ENCODE data around the gene DTD1. TPM values are rescaled to one million over a fixed set of nuclear protein-coding genes. Genes with fewer than 3 reads are reported as not detected.

Gene DTD1
- total RNA-seq, 2 donors from 2014 or later: 46.1 to 47.6 TPM

DNA sequence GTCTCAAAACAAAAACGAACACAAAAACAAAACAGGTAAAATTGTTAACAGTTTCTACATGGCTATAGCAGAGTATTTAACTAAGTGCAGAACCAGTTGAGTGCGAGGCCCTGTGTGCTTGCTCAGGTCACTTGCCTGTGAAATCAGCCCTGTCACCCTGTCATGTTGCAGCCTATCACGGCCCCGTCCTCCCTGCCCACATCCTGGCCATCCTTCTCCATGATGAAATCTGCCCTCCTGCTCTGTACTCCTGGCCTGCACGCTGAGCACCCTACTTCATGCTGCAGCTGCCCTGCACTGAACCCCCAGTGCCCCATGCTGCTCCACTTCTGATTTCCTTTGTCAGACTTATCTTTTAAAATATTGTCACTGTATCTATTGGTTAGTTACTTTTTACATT is 62.4 kb downstream of the DTD1 start:
- Mint-ChIP-seq H3K27ac (no peak overlapping the region), H3K36me3 (ENCODE audit: insufficient read depth in 2 of 2) (no peaks in the 10 kb centered on the region), H3K4me3 (no peak overlapping the region), H3K9me3 (no peaks in the 10 kb centered on the region), H3K27me3 (ENCODE audit: low read depth) (no peaks in the 10 kb centered on the region), H3K4me1 (ENCODE audit: low read depth) (peaks cover 5% of the 10 kb centered on the region)
- ATAC-seq (replicated peaks in 1 of 2) (no peak), DNase-seq (no peak)

DNA sequence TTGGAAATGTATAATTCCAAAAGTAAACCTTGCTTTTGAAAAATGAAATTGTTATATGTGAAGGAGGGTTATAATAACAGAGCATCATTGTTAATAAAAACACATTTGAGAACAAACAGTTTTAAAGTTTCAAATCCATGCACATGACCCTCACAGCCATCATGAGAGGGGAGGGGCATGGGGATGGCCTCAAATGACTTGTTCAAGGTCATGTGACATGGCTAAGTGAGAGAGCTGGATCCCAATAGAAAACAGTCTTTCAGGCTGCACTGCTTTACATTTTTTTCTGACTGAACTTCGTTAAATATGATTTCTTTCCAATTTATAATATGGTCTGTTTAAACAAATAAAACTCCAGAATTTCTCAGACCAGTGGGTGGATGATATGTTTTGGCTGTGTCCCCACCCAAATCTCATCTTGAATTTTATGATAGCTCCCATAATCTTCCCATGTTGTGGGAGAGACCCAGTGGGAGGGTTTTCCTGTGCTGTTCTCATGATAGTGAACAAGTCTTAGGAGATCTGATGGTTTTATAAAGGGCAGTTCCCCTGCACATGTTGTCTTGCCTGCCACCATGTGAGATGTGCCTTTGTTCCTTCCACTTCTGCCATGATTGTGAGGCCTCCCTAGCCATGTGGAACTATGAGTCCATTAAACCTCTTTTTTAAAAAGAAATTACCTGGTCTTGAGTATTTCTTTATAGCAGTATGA is 66.0 kb downstream of the DTD1 start:
- Mint-ChIP-seq H3K9me3 (no peaks in the 10 kb centered on the region), H3K4me1 (ENCODE audit: low read depth) (peaks cover 4% of the 10 kb centered on the region), H3K27me3 (ENCODE audit: low read depth) (no peaks in the 10 kb centered on the region), H3K36me3 (ENCODE audit: insufficient read depth in 2 of 2) (no peaks in the 10 kb centered on the region), H3K27ac (no peak overlapping the region), H3K4me3 (no peak overlapping the region)
- DNase-seq (no peak), ATAC-seq (replicated peaks in 1 of 2) (no peak)

DNA sequence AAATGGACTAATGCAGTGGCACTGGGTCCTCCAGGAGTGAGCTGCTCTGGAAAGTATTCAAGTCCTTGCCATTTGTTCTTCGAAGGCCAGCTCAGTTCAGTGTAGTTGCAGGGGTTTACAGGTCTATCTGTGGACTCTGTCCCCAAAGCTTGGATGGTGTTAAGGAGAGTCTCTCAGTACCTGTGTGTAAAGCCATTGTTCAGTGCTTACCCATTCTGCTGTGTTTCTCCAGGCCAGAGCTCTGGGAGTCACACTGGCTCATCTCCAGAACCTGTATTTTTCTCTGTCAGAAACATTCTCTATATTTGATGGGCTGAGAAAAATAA is 66.6 kb downstream of the DTD1 start:
- ATAC-seq (replicated peaks in 1 of 2) (no peak), DNase-seq (no peak)
- H3K4me1 Mint-ChIP-seq (ENCODE audit: low read depth): peaks cover 4% of the 10 kb centered on the region
- no peaks in the 10 kb centered on the region for H3K9me3 Mint-ChIP-seq
- H3K36me3 Mint-ChIP-seq (ENCODE audit: insufficient read depth in 2 of 2): peaks cover 0 to 2% of the 10 kb centered on the region in 2 donors
- no peaks in the 10 kb centered on the region for H3K27me3 Mint-ChIP-seq (ENCODE audit: low read depth)
- no peak overlapping the region for H3K4me3 Mint-ChIP-seq
- no peak overlapping the region for H3K27ac Mint-ChIP-seq

- Mint-ChIP-seq H3K4me3 (no peak overlapping the region), H3K27me3 (ENCODE audit: low read depth) (no peaks in the 10 kb centered on the region), H3K36me3 (ENCODE audit: insufficient read depth in 2 of 2) (peaks cover 0 to 2% of the 10 kb centered on the region in 2 donors), H3K9me3 (no peaks in the 10 kb centered on the region), H3K27ac (no peak overlapping the region), H3K4me1 (ENCODE audit: low read depth) (peaks cover 4% of the 10 kb centered on the region)
- DNase-seq: no peak
- ATAC-seq (replicated peaks in 1 of 2): no peak
These were observed 69.7 kb downstream of the DTD1 start for GRCh38 chr20:18657575-18657974.

DNA sequence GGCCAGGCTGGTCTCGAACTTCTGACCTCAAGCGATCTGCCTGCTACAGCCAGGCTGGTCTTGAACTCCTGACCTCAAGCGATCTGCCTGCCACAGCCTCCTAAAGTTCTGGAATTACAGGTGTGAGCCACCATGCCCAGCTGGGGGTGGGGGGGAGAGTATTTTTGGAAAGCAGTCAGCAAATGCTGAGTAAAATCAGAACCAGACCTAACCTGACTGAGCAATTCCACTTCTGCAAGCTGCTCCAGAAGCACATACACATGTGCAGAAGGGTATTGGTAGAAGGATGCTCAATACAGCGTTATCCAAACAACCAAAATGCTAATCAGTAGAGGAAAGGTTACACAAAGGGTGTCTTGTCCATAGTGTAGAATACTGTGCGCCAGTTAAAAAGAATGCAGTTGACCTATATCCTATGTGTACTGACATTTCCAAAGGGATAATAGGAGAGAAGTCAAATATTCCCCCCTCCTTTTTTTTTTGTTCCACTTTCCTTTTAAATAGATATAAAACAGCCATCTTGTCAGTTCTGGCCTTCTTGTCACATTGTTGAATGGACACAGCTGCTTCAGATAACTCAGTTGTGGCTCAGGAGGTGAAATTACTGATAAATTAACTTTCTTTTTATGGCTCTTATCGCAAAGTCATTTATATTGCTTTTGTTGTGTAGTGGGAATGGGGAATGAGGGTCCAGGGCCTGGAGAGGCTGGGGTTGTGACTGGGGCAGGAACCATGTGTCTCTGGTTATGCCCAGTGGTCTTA is 74.6 kb downstream of the DTD1 start:
- Mint-ChIP-seq H3K4me1 (ENCODE audit: low read depth) (peaks cover 4% of the 10 kb centered on the region), H3K9me3 (no peaks in the 10 kb centered on the region), H3K36me3 (ENCODE audit: insufficient read depth in 2 of 2) (peaks cover 0 to 2% of the 10 kb centered on the region in 2 donors), H3K27me3 (ENCODE audit: low read depth) (no peaks in the 10 kb centered on the region), H3K4me3 (no peak overlapping the region), H3K27ac (no peak overlapping the region)
- ATAC-seq (replicated peaks in 1 of 2) (no peak), DNase-seq (no peak)

DNA sequence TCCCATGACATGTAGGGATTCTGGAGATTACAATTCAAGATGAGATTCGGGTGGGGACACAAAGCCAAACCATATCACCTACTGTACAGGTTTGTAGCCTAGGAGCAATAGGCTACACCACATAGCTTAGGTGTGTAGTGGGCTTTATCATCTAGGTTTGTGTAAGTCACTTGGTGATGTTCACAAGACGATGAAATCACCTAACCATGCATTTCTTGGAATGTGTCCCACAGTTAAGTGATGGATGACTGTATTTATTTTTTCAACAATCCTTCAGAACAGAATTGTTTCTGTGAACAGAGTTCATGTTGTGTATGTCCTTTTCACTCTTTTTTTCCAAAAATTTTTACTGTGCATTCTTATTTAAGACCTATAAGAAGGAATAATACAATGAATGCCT is 76.1 kb downstream of the DTD1 start:
- Mint-ChIP-seq H3K27ac (no peak overlapping the region), H3K4me1 (ENCODE audit: low read depth) (no peaks in the 10 kb centered on the region), H3K36me3 (ENCODE audit: insufficient read depth in 2 of 2) (peaks cover 0 to 2% of the 10 kb centered on the region in 2 donors), H3K9me3 (no peaks in the 10 kb centered on the region), H3K27me3 (ENCODE audit: low read depth) (no peaks in the 10 kb centered on the region), H3K4me3 (no peak overlapping the region)
- ATAC-seq (replicated peaks in 1 of 2): peak in 1 of 2 donors; percentile 33
- DNase-seq: no peak

DNA sequence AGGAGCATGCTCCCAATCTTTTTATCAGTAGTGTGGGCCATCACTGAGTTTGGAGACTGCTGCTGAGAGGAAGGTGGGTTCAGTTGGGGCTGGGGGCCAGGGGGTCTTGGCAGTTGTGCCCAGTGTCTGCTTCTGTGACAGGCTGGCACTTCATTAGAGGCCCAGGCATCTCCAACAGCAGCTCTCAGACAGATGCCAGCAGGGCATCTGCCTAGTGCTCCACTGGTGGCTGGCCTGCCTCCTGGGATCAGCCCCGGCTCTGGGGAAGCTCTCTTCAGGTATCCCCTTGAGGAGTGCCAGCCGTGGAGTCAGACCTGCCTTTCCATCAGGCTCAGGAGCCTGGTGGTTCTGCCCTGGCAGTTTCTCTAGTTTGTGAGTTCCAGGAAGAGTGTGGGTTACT is 77.3 kb downstream of the DTD1 start:
- no peak overlapping the region for H3K4me3 Mint-ChIP-seq
- no peak overlapping the region for H3K27ac Mint-ChIP-seq
- DNase-seq (no peak), ATAC-seq (replicated peaks in 1 of 2) (no peak)
- no peaks in the 10 kb centered on the region for H3K9me3 Mint-ChIP-seq
- no peaks in the 10 kb centered on the region for H3K36me3 Mint-ChIP-seq (ENCODE audit: insufficient read depth in 2 of 2)
- H3K4me1 Mint-ChIP-seq (ENCODE audit: low read depth): no peaks in the 10 kb centered on the region
- no peaks in the 10 kb centered on the region for H3K27me3 Mint-ChIP-seq (ENCODE audit: low read depth)

DNA sequence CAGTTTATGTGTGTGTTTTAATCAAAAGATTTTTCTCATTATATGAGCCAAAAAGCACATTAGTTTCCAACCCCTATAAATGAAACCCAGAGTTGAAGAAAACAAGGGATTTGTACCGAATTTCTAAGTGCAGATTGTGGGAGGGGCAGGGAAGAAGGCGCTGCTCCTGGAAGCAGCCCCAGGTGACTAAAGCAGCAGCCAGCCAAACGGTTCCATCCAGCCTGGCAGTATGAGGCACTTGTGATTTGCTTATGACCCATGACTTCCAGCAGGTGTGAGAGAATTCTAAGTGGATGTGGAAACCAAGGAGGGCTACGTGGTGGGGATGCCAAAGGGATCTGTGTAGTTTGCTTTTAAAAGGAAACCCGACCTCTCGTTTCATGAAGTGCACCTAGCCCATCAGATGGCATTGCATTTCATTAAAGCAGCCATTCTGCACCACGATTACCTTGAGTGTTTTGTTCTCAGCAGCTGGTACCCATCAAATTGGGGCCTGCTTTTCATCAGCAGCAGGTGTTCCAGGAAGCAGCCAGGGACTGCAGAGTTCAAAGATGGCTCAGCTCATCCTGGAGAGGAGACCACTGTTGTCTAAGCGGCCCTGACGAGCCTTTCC is 79.1 kb downstream of the DTD1 start:
- ATAC-seq (replicated peaks in 1 of 2): no peak
- no peak overlapping the region for H3K4me3 Mint-ChIP-seq
- H3K27me3 Mint-ChIP-seq (ENCODE audit: low read depth): no peaks in the 10 kb centered on the region
- no peaks in the 10 kb centered on the region for H3K4me1 Mint-ChIP-seq (ENCODE audit: low read depth)
- no peak for DNase-seq
- H3K36me3 Mint-ChIP-seq (ENCODE audit: insufficient read depth in 2 of 2): peaks cover 0 to 2% of the 10 kb centered on the region in 2 donors
- no peaks in the 10 kb centered on the region for H3K9me3 Mint-ChIP-seq
- H3K27ac Mint-ChIP-seq: no peak overlapping the region

DNA sequence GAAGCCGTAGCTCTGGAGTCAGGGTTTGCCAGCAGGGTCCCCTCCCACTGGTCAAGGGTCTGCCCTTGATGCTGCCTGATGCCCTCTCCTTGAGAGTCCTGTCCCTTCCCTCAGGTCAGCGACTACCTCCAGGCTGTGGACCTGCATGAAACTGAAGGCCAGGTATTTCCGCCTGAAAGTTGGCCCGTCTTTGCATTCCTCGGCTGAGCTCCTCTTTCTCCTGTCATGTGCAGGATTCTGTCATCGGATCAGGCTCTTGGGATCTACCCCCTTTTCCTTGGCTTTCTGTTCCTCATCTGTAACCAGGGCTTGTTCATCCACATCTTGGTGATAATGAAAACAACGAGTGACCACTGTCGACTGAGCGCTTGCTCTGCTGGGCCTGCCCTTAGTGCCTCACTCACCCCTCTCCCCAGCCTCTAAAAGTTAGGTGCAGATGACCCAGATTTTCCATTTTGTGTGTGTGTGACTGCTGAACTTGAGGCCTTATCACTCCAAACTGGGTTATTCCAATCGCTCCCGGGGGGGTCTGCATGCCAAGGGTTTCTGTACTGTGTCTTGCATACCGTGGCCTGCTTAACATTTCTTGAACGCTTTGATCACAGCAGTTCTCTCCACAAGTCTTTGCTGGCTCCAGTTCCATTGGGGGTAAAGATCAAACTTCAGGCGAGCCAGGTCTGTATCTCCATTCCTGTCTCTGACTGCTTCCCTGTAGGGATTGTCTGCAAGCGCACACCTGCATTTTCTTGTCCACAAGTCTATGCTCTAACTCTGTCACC is 81.6 kb downstream of the DTD1 start:
- DNase-seq (no peak), ATAC-seq (replicated peaks in 1 of 2) (no peak)
- Mint-ChIP-seq H3K4me3 (no peak overlapping the region), H3K9me3 (no peaks in the 10 kb centered on the region), H3K27ac (no peak overlapping the region), H3K27me3 (ENCODE audit: low read depth) (no peaks in the 10 kb centered on the region), H3K36me3 (ENCODE audit: insufficient read depth in 2 of 2) (peaks cover 0 to 2% of the 10 kb centered on the region in 2 donors), H3K4me1 (ENCODE audit: low read depth) (no peaks in the 10 kb centered on the region)

DNA sequence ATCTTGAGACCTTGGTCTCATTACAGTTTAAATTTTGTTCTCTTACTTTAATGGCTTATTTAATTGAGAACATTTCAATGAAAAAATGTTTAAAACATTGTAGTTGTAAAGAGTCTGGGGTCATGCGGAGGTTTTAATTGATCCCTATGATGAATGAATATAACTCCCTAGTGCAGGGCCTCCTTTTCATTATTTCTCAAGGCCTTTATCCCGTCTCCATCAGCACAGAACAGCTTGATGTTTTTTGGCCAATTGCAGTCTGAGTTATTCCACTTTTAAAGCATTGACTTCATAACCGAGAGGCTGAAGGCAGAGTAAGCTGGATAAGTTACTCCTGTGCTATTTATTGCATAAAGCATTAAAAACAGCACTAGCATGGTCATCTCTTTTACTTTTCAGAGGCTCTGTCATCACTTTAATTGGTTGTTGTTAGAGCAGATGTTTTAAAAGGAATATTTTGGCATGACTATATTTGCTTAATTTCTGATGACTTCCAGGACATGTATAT is 83.4 kb downstream of the DTD1 start:
- Mint-ChIP-seq H3K36me3 (ENCODE audit: insufficient read depth in 2 of 2) (peaks cover 0 to 2% of the 10 kb centered on the region in 2 donors), H3K27ac (no peak overlapping the region)

GRCh38 chr20:18672834-18673233 is 85.0 kb downstream of the DTD1 start:
- no peak for ATAC-seq (replicated peaks in 1 of 2)
- Mint-ChIP-seq H3K4me1 (ENCODE audit: low read depth) (no peaks in the 10 kb centered on the region), H3K36me3 (ENCODE audit: insufficient read depth in 2 of 2) (peaks cover 0 to 2% of the 10 kb centered on the region in 2 donors), H3K27me3 (ENCODE audit: low read depth) (no peaks in the 10 kb centered on the region), H3K4me3 (no peak overlapping the region), H3K9me3 (no peaks in the 10 kb centered on the region), H3K27ac (no peak overlapping the region)
- DNase-seq: no peak

More for the DNA sequence above, 83.4 kb downstream of the DTD1 start:
- Mint-ChIP-seq H3K4me3 (no peak overlapping the region), H3K4me1 (ENCODE audit: low read depth) (no peaks in the 10 kb centered on the region), H3K27me3 (ENCODE audit: low read depth) (no peaks in the 10 kb centered on the region), H3K9me3 (no peaks in the 10 kb centered on the region)
- ATAC-seq (replicated peaks in 1 of 2) (no peak), DNase-seq (no peak)

DNA sequence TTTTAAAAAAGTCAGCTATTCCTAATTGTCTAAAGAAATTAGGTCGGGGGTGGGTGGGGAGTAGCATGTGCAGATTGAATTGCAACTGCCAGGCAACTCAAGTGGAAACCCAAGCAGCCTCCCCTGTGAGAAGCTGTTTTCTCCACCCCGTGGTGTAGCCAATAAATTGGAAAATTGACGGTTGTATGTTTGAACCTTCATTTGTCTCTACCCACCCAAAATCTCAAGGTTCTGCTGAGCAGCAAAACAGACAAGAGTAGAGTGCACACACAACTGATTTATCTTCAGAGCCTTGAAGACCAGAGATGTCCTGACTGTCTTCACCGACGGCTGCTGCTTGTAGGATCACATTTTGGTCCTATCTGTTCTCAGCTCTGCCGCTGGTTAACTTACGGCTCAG is 88.5 kb downstream of the DTD1 start:
- no peak for DNase-seq
- H3K27ac Mint-ChIP-seq: no peak overlapping the region
- ATAC-seq (replicated peaks in 1 of 2): no peak
- H3K4me1 Mint-ChIP-seq (ENCODE audit: low read depth): no peaks in the 10 kb centered on the region
- H3K27me3 Mint-ChIP-seq (ENCODE audit: low read depth): no peaks in the 10 kb centered on the region
- H3K4me3 Mint-ChIP-seq: no peak overlapping the region
- no peaks in the 10 kb centered on the region for H3K36me3 Mint-ChIP-seq (ENCODE audit: insufficient read depth in 2 of 2)
- H3K9me3 Mint-ChIP-seq: no peaks in the 10 kb centered on the region

DNA sequence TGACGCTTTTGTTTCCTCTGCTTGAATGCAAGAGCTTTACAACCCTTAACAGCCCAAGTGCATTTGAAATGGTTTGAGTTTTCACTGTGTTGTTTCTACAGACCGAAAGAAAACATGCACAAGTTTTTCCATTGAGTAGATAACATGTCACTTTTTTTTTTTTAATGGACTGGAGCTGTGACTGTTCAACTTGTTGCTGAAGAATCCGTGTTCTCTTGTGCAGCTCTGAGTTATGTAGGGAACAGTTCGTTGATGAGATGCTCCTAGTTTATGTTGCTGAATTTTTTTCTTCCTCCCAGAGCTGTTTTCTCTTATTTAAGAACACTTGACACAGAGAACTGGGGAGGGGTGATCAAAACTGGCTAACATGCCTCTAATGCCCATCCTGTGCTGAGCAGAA is 89.3 kb downstream of the DTD1 start:
- no peak overlapping the region for H3K4me3 Mint-ChIP-seq
- H3K36me3 Mint-ChIP-seq (ENCODE audit: insufficient read depth in 2 of 2): no peaks in the 10 kb centered on the region
- H3K4me1 Mint-ChIP-seq (ENCODE audit: low read depth): no peaks in the 10 kb centered on the region
- ATAC-seq (replicated peaks in 1 of 2): no peak
- H3K27me3 Mint-ChIP-seq (ENCODE audit: low read depth): no peaks in the 10 kb centered on the region
- no peaks in the 10 kb centered on the region for H3K9me3 Mint-ChIP-seq
- no peak overlapping the region for H3K27ac Mint-ChIP-seq
- no peak for DNase-seq
